Stomach (tissue), 9 donors: ENCODE data around the gene SLN. TPM values are rescaled to one million over a fixed set of nuclear protein-coding genes. Genes with fewer than 3 reads are reported as not detected.

Source experiments
- DNase-seq, 2 donors: peaks; one replicate each; pipeline versions ENCODE4 v3.0.0 to v3.0.0-alpha.2; 2013 to 2019
- H3K27ac ChIP-seq, 5 donors: fragments of 200-600 bp in 4 of 5; sonication (generic) in 4 of 5; one replicate each; pipeline ENCODE4 v1.5.1; 2013 to 2019; ENCODE audit warnings: mild to moderate bottlenecking in 1 of 5, moderate library complexity in 1 of 5
- H3K27me3 ChIP-seq, 3 donors: fragments of 200-600 bp; sonication (generic); one replicate each; pipeline ENCODE4 v1.5.1; 2017 to 2019; ENCODE audit warnings: mixed run types in 1 of 3
- H3K36me3 ChIP-seq, 4 donors: fragments of 200-600 bp; sonication (generic); 1 replicate in 3 of 4; 2 replicates in 1 of 4; pipeline ENCODE4 v1.5.1; 2016 to 2019
- H3K4me1 ChIP-seq, 4 donors: fragments of 200-600 bp; sonication (generic); one replicate each; pipeline ENCODE4 v1.5.1; 2016 to 2019
- H3K4me3 ChIP-seq, 4 donors: fragments of 200-600 bp; sonication (generic) in 3 of 4; one replicate each; pipeline ENCODE4 v1.5.1; 2016 to 2019; ENCODE audit warnings: mild to moderate bottlenecking in 1 of 4
- H3K9me3 ChIP-seq, 4 donors: fragments of 200-600 bp; sonication (generic); one replicate each; pipeline ENCODE4 v1.5.1; 2016 to 2019
- CTCF ChIP-seq, 7 experiments: fragments of 450-650 bp in 4 of 7; fragments of 200-600 bp in 3 of 7; sonication (generic) in 3 of 7; IDR thresholded peaks; one replicate each; pipeline ENCODE4 v1.5.1; 2016 to 2019; ENCODE audit warnings: antibody characterized with exemption in 7 of 7, control low read depth in 2 of 7, mild to moderate bottlenecking in 1 of 7
- EP300 ChIP-seq: sonication (generic); formaldehyde crosslinking; IDR thresholded peaks from one replicate; pipeline ENCODE4 v1.6.1; 2017; ENCODE audit warnings: antibody characterized with exemption
- POLR2A ChIP-seq, 4 donors: fragments of 450-650 bp; IDR thresholded peaks; one replicate each; pipeline ENCODE4 v1.6.1; 2016; ENCODE audit warnings: antibody characterized with exemption in 4 of 4, control low read depth in 2 of 4, mild to moderate bottlenecking in 1 of 4, moderate library complexity in 1 of 4
- POLR2AphosphoS5 ChIP-seq, 3 donors: sonication (generic); formaldehyde crosslinking; IDR thresholded peaks; one replicate each; pipeline ENCODE4 v1.6.1; 2016; ENCODE audit warnings: antibody characterized with exemption in 3 of 3
- WGBS, 5 donors: extraction: QIAGEN DNeasy Blood & Tissue Kit in 3 of 5; methylation state at CpG; one replicate each; pipeline versions ENCODE4 v1.1.5 to v1.1.7; 2013 to 2018; 5-methylcytosine and 5-hydroxymethylcytosine counted together
- intact Hi-C: fragments of 100-400 bp; cut with DNase I; formaldehyde crosslinking; loops from one replicate; pipeline ENCODE4 v1.15.1; 2023; ENCODE audit warnings: low total_unique reads
- polyA plus RNA-seq, 3 donors: library from polyadenylated mRNA; stranded (reverse); fragments of 200-250 nt; gene quantifications; one replicate each; pipeline ENCODE4 v1.2.3, GENCODE V29; 2013
- total RNA-seq, 5 donors: library from RNA; depleted of rRNA; stranded (reverse); fragments of >200 nt; gene quantifications; one replicate each; pipeline versions ENCODE4 v1.1.0 to v1.2.3, GENCODE V29; 2014 to 2016
- donor health status: healthy with polysubstance abuse.
- donor health status: Bipolar disorder and iron deficiency.
- donor health status: healthy.

The SLN gene
- total and polyA plus RNA-seq, 8 donors, result 5.3 TPM; not detected in 7

- 75 to 89% (median 76%) methylated on average over 6 of the region's 6 CpGs for WGBS, 5 donors
- TF ChIP-seq POLR2A (IDR thresholded peaks at IDR 0.05) (no peak), CTCF (IDR thresholded peaks at IDR 0.05) (no peak), EP300 (no peak), POLR2AphosphoS5 (IDR thresholded peaks at IDR 0.05) (no peak)
- intact Hi-C loops, result no loop called here
Observed at GRCh38 chr11:107678632-107678971, 33.3 kb downstream of the SLN start.

GRCh38 chr11:107677924-107678631, 33.8 kb downstream of the SLN start:
- intact Hi-C loops, result no loop called here
- no peaks in the 10 kb centered on the region for H3K9me3 ChIP-seq
- TF ChIP-seq CTCF (IDR thresholded peaks at IDR 0.05) (no peak), POLR2A (IDR thresholded peaks at IDR 0.05) (no peak), EP300 (no peak), POLR2AphosphoS5 (IDR thresholded peaks at IDR 0.05) (no peak)
- no peak overlapping the region for H3K27ac ChIP-seq
- no peaks in the 10 kb centered on the region for H3K27me3 ChIP-seq
- no peak for DNase-seq
- H3K4me1 ChIP-seq, result no peaks in the 10 kb centered on the region
- H3K36me3 ChIP-seq, result no peaks in the 10 kb centered on the region
- 72 to 84% (median 77%) methylated on average over 7 of the region's 7 CpGs for WGBS, 5 donors
- H3K4me3 ChIP-seq, result no peak overlapping the region

More at GRCh38 chr11:107678632-107678971, 33.3 kb downstream of the SLN start:
- H3K27me3 ChIP-seq, result no peaks in the 10 kb centered on the region
- no peaks in the 10 kb centered on the region for H3K9me3 ChIP-seq
- DNase-seq, result no peak
- H3K4me3 ChIP-seq, result no peak overlapping the region
- no peaks in the 10 kb centered on the region for H3K4me1 ChIP-seq
- no peak overlapping the region for H3K27ac ChIP-seq
- no peaks in the 10 kb centered on the region for H3K36me3 ChIP-seq

GRCh38 chr11:107676336-107677057, 35.4 kb downstream of the SLN start:
- no peaks in the 10 kb centered on the region for H3K4me1 ChIP-seq
- 75 to 84% (median 82%) methylated on average over 7 to 8 of the region's 8 CpGs for WGBS, 5 donors
- intact Hi-C loops, result no loop called here

GRCh38 chr11:107675902-107676301, 36.0 kb downstream of the SLN start:
- no peak overlapping the region for H3K27ac ChIP-seq
- no peak for DNase-seq
- H3K27me3 ChIP-seq, result peaks cover 0 to 10% (median 0%) of the 10 kb centered on the region in 3 donors
- no peaks in the 10 kb centered on the region for H3K4me1 ChIP-seq
- no peak overlapping the region for H3K4me3 ChIP-seq
- TF ChIP-seq POLR2A (IDR thresholded peaks at IDR 0.05) (no peak), CTCF (IDR thresholded peaks at IDR 0.05) (no peak), POLR2AphosphoS5 (IDR thresholded peaks at IDR 0.05) (no peak), EP300 (no peak)
- 46 to 86% (median 74%) methylated on average over 2 of the region's 2 CpGs for WGBS, 5 donors
- no peaks in the 10 kb centered on the region for H3K36me3 ChIP-seq
- intact Hi-C loops, result no loop called here
- no peaks in the 10 kb centered on the region for H3K9me3 ChIP-seq

More at GRCh38 chr11:107676336-107677057, 35.4 kb downstream of the SLN start:
- no peak for TF ChIP-seq CTCF (IDR thresholded peaks at IDR 0.05)
- no peak for TF ChIP-seq POLR2A (IDR thresholded peaks at IDR 0.05)
- TF ChIP-seq POLR2AphosphoS5 (IDR thresholded peaks at IDR 0.05), result no peak
- TF ChIP-seq EP300, result no peak
- Histone ChIP-seq H3K9me3 (no peaks in the 10 kb centered on the region), H3K27me3 (peaks cover 0 to 10% (median 0%) of the 10 kb centered on the region in 3 donors), H3K27ac (no peak overlapping the region), H3K4me3 (no peak overlapping the region), H3K36me3 (no peaks in the 10 kb centered on the region)
- no peak for DNase-seq
